HG03575 (cell line): Measurements from ENCODE around the gene ACO2.

Experiments used
- ATAC-seq: cut with Tn5 transposase; IDR thresholded peaks from one replicate; pipeline ENCODE4 v1.9.1; 2021; ENCODE audit not compliant: unreplicated experiment, insufficient number of reproducible peaks, low FRiP score; ENCODE audit errors: extremely low read depth

Gene ACO2

DNA sequence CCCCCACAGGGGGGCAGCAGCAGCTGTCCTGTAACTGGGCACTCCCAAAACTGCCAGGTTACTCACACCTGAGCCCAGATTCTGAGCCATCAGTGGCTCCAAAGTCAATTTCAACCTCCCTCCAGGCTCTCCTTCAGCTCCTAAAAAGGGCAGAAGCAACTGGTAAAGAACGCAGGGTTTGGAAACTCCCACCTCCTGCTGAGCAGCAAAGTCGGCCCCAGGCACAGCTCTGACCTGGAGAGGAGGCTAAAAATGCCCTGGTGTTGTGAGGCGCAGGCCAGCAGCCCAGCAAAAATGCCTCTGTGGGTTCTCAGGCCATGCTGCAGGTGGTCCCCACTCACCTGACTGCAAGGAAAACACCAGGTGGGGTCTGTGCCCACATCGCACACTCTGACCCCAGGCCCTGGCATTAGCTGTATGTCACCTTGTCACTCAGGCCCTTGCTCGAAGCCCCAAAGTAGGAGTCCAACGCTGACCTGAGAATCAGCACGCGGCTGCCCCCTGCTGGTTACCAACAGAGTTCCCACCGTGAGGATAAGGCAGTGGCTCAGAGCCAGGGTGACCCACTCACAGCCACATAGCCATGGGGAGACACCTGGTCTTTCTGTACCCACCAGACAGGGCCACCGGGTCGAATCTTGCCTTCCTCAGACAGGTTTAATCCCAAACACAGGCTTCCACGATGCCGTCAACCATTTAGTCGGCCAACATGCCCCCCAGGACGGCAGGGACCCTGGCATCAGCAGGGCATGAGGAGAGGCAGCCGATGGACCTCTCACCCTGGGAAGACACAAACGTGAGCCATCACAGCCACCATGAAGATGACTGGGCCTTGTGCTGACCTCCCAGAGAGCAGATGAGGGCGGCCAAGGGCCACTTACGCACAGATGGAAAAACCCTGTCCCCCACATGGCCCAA lies 64.2 kb downstream of the ACO2 start:
- no peak for ATAC-seq

- no peak for ATAC-seq
Observed at GRCh38 chr22:41534219-41534618, 65.3 kb downstream of the ACO2 start.

- no peak for ATAC-seq
Observed at GRCh38 chr22:41535244-41535643, 66.3 kb downstream of the ACO2 start.

DNA sequence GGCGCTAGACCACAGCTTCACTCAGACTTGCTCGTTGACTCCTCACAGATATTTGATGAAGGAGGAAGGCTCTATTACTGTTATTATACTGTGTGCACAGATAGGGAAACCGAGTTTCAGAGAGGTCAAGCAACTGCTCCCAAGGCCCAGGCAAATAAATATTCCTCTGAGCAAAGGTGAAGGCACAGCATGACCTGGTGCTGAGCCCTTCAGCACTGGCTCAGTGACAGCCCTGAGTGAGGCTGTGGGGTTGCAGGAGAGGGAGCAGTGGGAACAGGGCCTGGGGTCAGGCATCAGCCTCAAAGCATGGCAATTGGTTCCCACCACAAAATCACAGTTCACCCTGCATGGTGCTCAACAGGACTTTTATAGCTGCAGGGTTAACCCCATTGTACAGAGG lies 68.3 kb downstream of the ACO2 start:
- ATAC-seq, result no peak

DNA sequence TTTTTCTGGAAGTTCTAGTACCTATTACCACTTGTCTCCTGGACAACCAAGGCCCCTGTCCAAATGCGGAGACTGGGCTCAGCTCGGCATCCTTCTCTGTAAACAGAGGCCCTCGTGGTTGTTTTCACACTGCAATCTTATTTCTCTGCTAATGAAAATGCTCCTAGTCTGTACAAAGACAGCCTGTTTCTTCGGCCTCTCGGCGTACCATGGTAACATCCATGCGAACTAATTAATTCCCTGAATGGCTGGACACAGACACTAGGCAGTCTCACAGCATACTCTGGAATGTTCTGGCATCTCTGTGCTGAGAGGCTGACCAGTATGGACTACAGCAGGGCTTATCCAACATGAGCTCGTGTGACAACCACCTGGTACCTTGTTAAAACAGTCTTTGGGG lies 69.7 kb downstream of the ACO2 start:
- no peak for ATAC-seq

DNA sequence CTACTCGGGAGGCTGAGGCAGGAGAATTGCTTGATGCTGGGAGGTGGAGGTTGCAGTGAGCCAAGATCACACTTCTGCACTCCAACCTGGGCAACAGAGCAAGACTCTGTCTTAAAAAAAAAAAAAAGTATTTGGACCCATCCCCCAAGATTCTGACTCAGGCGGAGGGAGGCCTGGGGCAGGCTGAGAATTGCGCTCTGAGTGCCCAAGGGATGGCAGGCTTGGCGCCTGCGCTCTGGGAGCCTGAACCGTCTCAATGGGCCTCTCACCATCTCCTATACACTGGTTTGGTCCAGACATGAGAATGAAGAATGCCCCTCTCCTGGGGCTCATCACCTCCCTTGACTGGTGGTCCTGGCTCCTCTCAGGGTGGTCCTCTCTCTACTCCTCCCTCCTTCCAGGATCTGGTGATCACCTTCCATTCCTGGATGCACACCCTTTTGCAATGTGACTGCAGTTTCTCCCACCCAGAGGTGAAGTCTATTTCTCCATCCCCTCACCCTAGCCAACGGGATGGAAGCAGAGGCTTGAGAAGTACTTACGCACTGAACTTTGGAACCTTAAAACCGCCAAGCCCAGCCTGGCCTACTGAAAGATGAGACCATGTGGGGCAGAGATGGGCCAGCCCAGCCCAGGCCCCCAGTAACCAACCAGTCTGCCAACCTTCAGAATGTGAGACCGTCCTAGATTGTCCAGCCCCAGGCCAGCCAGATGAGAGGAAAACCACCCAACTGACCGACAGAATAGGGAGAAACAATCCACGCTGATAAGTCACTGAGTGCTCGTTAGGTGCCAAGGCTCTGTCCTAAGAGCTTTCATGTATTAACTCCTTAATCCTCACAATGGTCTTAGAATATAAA lies 70.5 kb downstream of the ACO2 start:
- no peak for ATAC-seq

GRCh38 chr22:41540006-41540315 lies 71.0 kb downstream of the ACO2 start:
- no peak for ATAC-seq

DNA sequence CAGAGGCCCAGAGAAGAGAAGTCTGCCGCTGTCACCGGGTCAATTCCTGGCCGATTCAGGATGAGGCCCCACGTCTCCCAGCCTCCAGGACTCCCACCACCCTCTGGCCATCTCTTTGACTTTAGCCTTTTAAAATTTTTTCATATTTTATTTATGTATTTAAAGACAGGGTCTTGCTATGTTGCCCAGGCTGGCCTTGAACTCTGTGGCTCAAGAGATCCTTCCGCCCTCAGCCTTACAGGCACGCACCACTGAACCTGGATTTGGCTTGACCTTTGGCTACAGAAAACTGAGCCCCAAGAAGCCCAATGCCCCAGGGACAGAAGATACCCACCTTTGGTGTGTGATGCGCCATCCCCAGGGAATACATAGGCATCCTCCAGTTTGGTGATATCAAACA lies 71.4 kb downstream of the ACO2 start:
- ATAC-seq, result no peak

GRCh38 chr22:41541484-41541883 lies 72.6 kb downstream of the ACO2 start:
- no peak for ATAC-seq

DNA sequence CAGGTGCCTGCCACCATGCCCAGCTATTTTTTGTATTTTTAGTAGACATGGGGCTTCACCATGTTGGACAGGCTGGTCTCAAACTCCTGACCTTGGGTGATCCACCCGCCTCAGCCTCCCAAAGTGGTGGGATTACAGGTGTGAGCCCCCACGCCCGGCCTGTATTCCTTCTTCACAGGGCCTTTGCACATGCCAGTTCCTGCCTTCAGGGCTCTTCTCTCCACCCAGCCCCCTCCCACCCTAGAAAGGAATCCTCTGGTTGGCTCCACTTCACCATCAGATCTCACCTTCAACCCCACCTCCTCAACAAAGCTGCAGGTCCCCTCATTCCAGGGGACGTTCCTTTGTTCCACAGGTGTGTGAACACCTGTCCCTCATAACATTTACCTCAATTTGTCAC lies 73.3 kb downstream of the ACO2 start:
- no peak for ATAC-seq

DNA sequence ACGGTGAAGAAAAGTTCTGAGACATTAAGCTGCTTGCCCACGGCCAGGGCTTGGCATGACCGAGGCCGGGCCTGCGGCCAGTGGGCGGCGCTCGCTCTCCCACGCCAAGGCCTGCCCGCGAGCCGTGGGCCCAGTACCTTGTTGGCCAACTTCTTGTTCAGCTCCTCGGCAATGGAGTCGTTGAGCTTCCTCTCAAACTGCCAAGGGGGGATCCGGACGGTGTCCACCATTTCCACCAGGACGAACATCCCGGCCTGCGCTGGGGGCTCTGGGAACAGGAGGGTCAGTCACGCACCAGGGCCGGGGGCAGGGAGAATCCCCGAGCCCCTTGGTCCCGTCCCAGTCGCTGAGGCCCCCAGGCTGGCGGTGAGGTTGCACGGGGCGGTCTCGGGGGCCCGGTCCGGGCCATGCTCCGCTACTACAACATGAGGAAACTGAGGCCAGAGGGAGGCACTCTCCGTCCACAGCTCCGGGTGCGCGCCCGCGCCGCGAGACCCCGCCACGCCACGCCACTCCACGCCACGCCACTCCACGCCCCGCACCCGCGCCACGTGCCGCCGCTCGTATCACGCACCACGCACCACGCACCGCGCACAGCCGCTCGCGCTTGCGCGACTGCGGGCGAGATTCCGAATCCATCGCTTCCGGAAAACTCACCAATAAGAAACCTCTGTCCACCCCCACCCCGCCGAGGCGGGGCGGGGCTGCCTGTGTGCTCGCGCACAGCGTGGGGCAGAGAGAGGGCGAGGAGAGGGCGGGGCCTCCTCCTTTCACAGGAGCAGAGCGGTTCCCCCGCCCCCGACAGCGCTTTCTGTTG lies 75.1 kb downstream of the ACO2 start, which contains the start of gene POLR3H:
TSS of gene POLR3H (minus strand) at position 617 of the 817 bp plus-strand sequence. CDS start at position 248, 369 bp downstream.
- ATAC-seq, result no peak

- ATAC-seq, result no peak
Observed at GRCh38 chr22:41544671-41545476, 76.0 kb downstream of the ACO2 start.

GRCh38 chr22:41548830-41549211 lies 79.9 kb downstream of the ACO2 start:
- no peak for ATAC-seq

GRCh38 chr22:41550952-41551491 lies 82.1 kb downstream of the ACO2 start:
- ATAC-seq, result no peak

- no peak for ATAC-seq
Observed at GRCh38 chr22:41551877-41552582, 83.1 kb downstream of the ACO2 start.

DNA sequence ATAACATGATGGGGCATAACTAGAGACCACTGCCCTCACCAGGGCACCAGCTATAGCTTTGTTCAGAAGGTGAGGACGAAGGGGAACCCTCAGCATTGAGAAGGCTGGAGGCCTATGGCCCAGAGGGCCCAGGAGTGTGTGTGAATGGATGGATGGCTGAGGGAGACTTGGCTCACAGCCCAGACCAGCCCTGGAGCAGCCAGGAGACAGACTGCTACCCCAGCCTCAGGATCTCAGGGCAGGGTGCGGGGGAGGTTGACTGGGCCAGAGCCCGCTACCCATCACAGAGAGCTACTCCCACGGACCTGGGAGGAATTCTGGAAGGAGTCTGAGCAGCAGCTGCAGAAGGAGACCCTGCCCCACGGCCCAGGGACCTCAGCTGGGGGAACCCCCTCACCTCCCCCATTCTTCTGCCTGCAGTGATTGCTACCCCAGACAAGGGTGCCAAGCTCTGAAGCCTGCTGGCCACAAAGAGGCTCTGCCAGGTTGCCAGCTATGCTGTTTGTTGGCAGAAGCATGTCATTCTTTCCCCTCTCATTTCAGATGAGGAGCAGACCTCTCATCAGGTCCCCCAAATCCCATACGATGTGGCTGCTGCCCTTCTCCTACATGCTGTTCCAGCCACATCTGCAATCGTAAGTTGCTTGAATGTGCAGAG lies 86.5 kb downstream of the ACO2 start:
- ATAC-seq, result no peak

- no peak for ATAC-seq
Observed at GRCh38 chr22:41556561-41556960, 87.6 kb downstream of the ACO2 start.
